MM.1S (cell line): ENCODE measurements around the gene VSIR.

Experiments used
- DNase-seq: peaks from one replicate; pipeline ENCODE4 v3.0.0-alpha.2; 2015
- H2AFZ ChIP-seq: fragments of 300-600 bp; sonication (generic); 2 replicates; pipeline ENCODE4 v1.6.0; 2016; ENCODE audit warnings: antibody characterized with exemption, low read length
- H3F3A ChIP-seq: fragments of 300-600 bp; sonication (generic); 2 replicates; pipeline ENCODE4 v1.6.1; 2016; ENCODE audit warnings: mild to moderate bottlenecking, antibody characterized with exemption, low read length, moderate library complexity, mixed read lengths; ENCODE audit not compliant: insufficient read depth
- H3K27ac ChIP-seq: fragments of 300-600 bp; sonication (generic); 2 replicates; pipeline ENCODE4 v1.5.1; 2016; ENCODE audit warnings: mild to moderate bottlenecking, low read length
- H3K27me3 ChIP-seq: fragments of 300-600 bp; sonication (generic); replicated peaks from 2 replicates; pipeline ENCODE4 v1.6.0; 2016; ENCODE audit warnings: low read length; ENCODE audit not compliant: insufficient read depth
- H3K36me3 ChIP-seq: fragments of 300-600 bp; sonication (generic); replicated peaks from 2 replicates; pipeline ENCODE4 v1.6.1; 2016; ENCODE audit warnings: mild to moderate bottlenecking, low read length, mixed read lengths; ENCODE audit not compliant: insufficient read depth
- H3K4me1 ChIP-seq: fragments of 300-600 bp; sonication (generic); 2 replicates; pipeline ENCODE4 v1.6.1; 2016; ENCODE audit warnings: low read length, mixed read lengths
- H3K4me2 ChIP-seq: fragments of 300-600 bp; sonication (generic); 2 replicates; pipeline ENCODE4 v1.6.0; 2016; ENCODE audit warnings: low read depth, low read length
- H3K4me3 ChIP-seq: fragments of 300-600 bp; sonication (generic); 2 replicates; pipeline ENCODE4 v1.5.1; 2016; ENCODE audit warnings: low read length, mixed read lengths
- H3K79me2 ChIP-seq: fragments of 300-600 bp; sonication (generic); 2 replicates; pipeline ENCODE4 v1.6.1; 2016; ENCODE audit warnings: mixed run types, low read length, mixed read lengths
- H3K9ac ChIP-seq: fragments of 300-600 bp; sonication (generic); 2 replicates; pipeline ENCODE4 v1.6.1; 2016; ENCODE audit warnings: low read length, mixed read lengths
- H3K9me2 ChIP-seq: fragments of 300-600 bp; sonication (generic); replicated peaks from 2 replicates; pipeline ENCODE4 v1.6.1; 2016; ENCODE audit warnings: mild to moderate bottlenecking, low read length, mixed read lengths; ENCODE audit not compliant: insufficient read depth
- H3K9me3 ChIP-seq: fragments of 300-600 bp; sonication (generic); replicated peaks from 2 replicates; pipeline ENCODE4 v1.6.1; 2016; ENCODE audit warnings: mild to moderate bottlenecking, low read length, mixed read lengths; ENCODE audit not compliant: insufficient read depth
- H4K20me1 ChIP-seq: fragments of 300-600 bp; sonication (generic); 2 replicates; pipeline ENCODE4 v1.6.1; 2016; ENCODE audit warnings: mild to moderate bottlenecking, low read length, moderate library complexity, mixed read lengths; ENCODE audit not compliant: insufficient read depth
- EZH2 ChIP-seq: fragments of 300-600 bp; sonication (generic); optimal IDR thresholded peaks from 2 replicates; pipeline ENCODE3; 2017; ENCODE audit warnings: low read depth, mild to moderate bottlenecking, antibody characterized with exemption, low read length, mixed read lengths
- EZH2phosphoT487 ChIP-seq: fragments of 300-600 bp; sonication (generic); IDR thresholded peaks from 2 replicates; pipeline ENCODE4 v1.6.1; 2018; ENCODE audit warnings: antibody characterized with exemption, low read length
- TF ChIP-seq, protein P1 (sequence below): fragments of 300-600 bp; sonication (generic); IDR thresholded peaks from 2 replicates; pipeline ENCODE4 v1.5.1; 2016; ENCODE audit warnings: antibody characterized with exemption, low read length, mixed read lengths

Gene VSIR

DNA sequence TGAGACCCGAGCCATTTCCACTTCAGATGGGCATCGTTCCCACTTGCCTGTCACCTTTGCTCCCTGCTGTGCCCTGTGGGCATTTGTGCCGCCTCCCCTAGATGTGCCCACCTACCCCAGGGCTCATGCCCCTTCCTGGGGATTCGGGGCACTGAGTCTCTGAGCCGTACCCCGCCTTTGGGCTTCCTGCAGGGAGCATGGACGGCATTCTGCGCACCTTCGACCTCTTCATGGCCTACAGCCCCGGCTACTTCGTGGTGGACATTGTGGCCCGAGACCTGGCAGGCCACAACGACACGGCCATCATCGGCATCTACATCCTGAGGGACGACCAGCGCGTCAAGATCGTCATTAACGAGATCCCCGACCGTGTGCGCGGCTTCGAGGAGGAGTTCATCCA, 36.3 kb upstream of the VSIR start:
- no peak overlapping the region for H3K4me2 ChIP-seq
- no peaks in the 10 kb centered on the region for H3K79me2 ChIP-seq
- no peaks in the 10 kb centered on the region for H3K36me3 ChIP-seq
- no peaks in the 10 kb centered on the region for H3F3A ChIP-seq
- no peaks in the 10 kb centered on the region for H4K20me1 ChIP-seq
- no peak overlapping the region for H3K4me3 ChIP-seq
- TF ChIP-seq EZH2phosphoT487 (no peak), EZH2 (no peak)
- TF ChIP-seq, protein P1, sequence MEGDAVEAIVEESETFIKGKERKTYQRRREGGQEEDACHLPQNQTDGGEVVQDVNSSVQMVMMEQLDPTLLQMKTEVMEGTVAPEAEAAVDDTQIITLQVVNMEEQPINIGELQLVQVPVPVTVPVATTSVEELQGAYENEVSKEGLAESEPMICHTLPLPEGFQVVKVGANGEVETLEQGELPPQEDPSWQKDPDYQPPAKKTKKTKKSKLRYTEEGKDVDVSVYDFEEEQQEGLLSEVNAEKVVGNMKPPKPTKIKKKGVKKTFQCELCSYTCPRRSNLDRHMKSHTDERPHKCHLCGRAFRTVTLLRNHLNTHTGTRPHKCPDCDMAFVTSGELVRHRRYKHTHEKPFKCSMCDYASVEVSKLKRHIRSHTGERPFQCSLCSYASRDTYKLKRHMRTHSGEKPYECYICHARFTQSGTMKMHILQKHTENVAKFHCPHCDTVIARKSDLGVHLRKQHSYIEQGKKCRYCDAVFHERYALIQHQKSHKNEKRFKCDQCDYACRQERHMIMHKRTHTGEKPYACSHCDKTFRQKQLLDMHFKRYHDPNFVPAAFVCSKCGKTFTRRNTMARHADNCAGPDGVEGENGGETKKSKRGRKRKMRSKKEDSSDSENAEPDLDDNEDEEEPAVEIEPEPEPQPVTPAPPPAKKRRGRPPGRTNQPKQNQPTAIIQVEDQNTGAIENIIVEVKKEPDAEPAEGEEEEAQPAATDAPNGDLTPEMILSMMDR: no peak
- no peaks in the 10 kb centered on the region for H3K9me2 ChIP-seq
- H3K27ac ChIP-seq: no peak overlapping the region
- DNase-seq: no peak
- no peak overlapping the region for H3K9ac ChIP-seq
- H2AFZ ChIP-seq: no peak overlapping the region
- no peaks in the 10 kb centered on the region for H3K9me3 ChIP-seq
- no peaks in the 10 kb centered on the region for H3K4me1 ChIP-seq
- no peaks in the 10 kb centered on the region for H3K27me3 ChIP-seq

DNA sequence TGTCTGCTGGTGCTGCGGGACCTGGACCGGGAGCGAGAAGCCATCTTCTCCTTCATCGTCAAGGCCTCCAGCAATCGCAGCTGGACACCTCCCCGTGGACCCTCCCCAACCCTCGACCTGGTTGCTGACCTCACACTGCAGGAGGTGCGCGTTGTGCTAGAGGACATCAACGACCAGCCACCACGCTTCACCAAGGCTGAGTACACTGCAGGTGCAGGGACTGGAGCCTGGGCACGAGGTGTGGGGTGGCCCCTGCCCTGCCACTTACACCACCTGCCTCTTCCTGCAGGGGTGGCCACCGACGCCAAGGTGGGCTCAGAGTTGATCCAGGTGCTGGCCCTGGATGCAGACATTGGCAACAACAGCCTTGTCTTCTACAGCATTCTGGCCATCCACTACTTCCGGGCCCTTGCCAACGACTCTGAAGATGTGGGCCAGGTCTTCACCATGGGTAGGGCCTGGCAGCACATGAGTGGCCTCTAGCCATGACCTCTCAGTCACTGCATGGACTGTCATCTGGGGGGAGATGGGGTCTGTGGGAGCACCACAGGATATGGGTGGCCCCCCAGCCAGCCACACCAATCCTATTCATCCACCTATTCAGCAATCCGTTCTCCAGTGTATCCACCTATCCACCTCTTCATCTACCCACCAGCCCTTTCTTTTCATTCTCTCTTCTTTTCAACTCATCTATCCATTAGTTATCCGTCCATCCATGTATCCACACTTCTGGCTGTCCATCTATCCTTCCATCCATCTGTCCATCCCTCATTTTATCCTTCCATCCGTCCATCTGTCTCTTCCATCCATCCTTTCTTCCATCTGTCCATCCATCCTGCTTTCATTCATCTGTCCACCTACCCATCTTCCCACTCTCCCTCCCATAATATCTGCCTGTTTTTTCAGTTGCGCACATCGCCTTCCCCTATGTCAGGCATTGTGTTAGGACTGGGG, 34.5 kb upstream of the VSIR start:
- H3K79me2 ChIP-seq: no peaks in the 10 kb centered on the region
- no peak for DNase-seq
- H3K4me3 ChIP-seq: no peak overlapping the region
- H3K9me3 ChIP-seq: no peaks in the 10 kb centered on the region
- peaks cover 4% of the 10 kb centered on the region; the same call in 1 of the 2 replicates for H3K27me3 ChIP-seq
- H3K4me2 ChIP-seq: no peak overlapping the region
- no peaks in the 10 kb centered on the region for H3K4me1 ChIP-seq
- H3K9me2 ChIP-seq: no peaks in the 10 kb centered on the region
- no peaks in the 10 kb centered on the region for H4K20me1 ChIP-seq
- H3K9ac ChIP-seq: no peak overlapping the region
- H3K27ac ChIP-seq: no peak overlapping the region
- H2AFZ ChIP-seq: no peak overlapping the region
- no peaks in the 10 kb centered on the region for H3K36me3 ChIP-seq
- no peaks in the 10 kb centered on the region for H3F3A ChIP-seq
- TF ChIP-seq, protein P1: no peak
- TF ChIP-seq EZH2 (no peak), EZH2phosphoT487 (no peak)

DNA sequence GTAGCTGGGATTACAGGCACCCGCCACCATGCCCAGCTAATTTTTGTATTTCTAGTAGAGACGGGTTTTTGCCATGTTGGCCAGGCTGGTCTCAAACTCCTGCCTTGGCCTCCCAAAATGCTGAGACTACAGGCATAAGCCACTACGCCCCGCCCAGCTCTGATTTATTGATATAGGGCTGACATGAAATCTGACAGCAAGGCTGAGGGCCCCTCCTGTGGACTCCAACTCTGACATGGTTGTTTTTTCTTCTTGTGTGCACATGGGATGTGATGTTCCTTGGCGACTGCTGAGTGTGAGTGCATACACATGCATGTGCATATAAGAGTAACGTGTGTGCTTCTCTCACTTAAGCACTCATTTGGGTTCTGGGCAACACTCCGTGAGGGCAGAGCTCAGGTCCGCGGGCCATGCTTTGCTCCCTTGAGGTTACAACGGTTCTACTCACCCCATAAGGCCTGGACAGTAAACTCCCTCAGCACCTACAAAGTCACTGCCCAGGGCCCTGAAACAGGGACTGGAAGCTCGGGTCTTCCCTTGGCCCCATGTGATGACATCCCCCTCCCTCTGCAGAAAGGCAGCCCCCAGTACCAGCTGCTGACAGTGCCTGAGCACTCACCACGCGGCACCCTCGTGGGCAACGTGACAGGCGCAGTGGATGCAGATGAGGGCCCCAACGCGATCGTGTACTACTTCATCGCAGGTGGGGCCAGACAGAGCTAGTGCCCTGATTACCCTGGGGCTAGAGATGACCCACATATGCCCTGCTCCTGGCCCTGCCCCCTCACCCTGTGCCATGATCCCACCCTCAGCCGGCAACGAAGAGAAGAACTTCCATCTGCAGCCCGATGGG, 33.6 kb upstream of the VSIR start:
- Histone ChIP-seq H3K9ac (no peak overlapping the region), H3F3A (no peaks in the 10 kb centered on the region), H3K79me2 (no peaks in the 10 kb centered on the region), H3K4me2 (no peak overlapping the region), H3K9me3 (no peaks in the 10 kb centered on the region), H3K9me2 (no peaks in the 10 kb centered on the region), H3K27me3 (peaks cover 4% of the 10 kb centered on the region; the same call in 1 of the 2 replicates), H3K4me1 (no peaks in the 10 kb centered on the region), H3K4me3 (no peak overlapping the region), H4K20me1 (no peaks in the 10 kb centered on the region), H3K27ac (no peak overlapping the region), H3K36me3 (no peaks in the 10 kb centered on the region), H2AFZ (no peak overlapping the region)
- TF ChIP-seq, protein P1: no peak
- TF ChIP-seq EZH2phosphoT487 (no peak), EZH2 (no peak)
- no peak for DNase-seq
